Measurements from ENCODE around the gene IP6K2. TPM values are rescaled to one million over a fixed set of nuclear protein-coding genes. Genes with fewer than 3 reads are reported as not detected.

IP6K2 gene
- total and polyA plus RNA-seq, 8 donors = 44.1 to 234 (median 103) TPM

DNA sequence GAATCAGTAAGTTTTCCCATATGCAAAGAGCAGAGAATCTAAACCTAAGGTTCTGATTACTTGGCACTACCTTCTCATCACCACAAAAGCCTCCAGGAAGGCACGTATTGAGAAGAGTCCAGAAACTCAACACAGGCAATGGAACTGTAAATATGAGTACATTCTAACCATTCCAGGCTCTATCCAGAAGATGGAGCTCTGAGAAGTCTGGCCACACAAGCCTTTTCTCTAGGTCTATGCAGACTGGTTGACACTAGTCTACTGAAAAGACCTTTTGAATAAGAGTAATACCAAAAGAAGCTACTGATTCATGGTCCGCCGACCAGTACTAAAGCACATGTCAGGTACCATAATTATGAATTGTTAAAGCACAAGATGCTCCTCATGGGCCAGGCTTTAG lies 19.1 kb downstream of the IP6K2 start:
- Histone ChIP-seq H3K9me3 (no peaks in the 10 kb centered on the region), H3K4me3 (no peak overlapping the region), H3K27me3 (no peaks in the 10 kb centered on the region), H3K27ac (no peak overlapping the region), H3K36me3 (peaks cover 18 to 73% (median 64%) of the 10 kb centered on the region in 4 donors), H3K4me1 (peaks cover 29 to 84% (median 54%) of the 10 kb centered on the region in 4 donors)
- intact Hi-C loops (cut with DNase I; ENCODE audit: low total_unique reads) = no loop called here
- TF ChIP-seq, protein P1, sequence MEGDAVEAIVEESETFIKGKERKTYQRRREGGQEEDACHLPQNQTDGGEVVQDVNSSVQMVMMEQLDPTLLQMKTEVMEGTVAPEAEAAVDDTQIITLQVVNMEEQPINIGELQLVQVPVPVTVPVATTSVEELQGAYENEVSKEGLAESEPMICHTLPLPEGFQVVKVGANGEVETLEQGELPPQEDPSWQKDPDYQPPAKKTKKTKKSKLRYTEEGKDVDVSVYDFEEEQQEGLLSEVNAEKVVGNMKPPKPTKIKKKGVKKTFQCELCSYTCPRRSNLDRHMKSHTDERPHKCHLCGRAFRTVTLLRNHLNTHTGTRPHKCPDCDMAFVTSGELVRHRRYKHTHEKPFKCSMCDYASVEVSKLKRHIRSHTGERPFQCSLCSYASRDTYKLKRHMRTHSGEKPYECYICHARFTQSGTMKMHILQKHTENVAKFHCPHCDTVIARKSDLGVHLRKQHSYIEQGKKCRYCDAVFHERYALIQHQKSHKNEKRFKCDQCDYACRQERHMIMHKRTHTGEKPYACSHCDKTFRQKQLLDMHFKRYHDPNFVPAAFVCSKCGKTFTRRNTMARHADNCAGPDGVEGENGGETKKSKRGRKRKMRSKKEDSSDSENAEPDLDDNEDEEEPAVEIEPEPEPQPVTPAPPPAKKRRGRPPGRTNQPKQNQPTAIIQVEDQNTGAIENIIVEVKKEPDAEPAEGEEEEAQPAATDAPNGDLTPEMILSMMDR (IDR thresholded peaks at IDR 0.05) = no peak
- TF ChIP-seq EP300 (IDR thresholded peaks at IDR 0.05) (no peak), POLR2A (IDR thresholded peaks at IDR 0.05) (no peak), POLR2AphosphoS5 (IDR thresholded peaks at IDR 0.05) (no peak)
- DNase-seq = no peak
- 75 to 84% (median 81%) methylated on average over 3 of the region's 3 CpGs for WGBS, 5 donors

DNA sequence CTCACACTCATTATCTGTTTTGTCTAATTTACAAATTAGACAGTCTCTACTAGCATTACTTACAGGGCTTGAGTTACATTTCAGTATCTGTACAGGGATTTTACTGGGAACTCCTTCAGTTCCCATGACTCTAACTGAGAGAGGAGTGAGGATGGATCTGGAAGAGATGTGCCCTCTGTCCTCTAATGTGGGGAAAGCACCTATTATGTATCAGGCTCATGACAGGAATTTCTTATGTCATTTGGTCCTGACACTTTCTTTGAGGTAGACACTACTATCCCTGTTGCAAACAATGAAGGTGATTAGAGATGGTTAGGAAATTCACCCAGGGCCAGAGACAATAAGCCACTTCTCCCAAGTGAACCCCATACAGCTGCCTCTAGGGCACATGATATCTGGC lies 20.4 kb downstream of the IP6K2 start:
- no peaks in the 10 kb centered on the region for H3K9me3 ChIP-seq
- no peak overlapping the region for H3K4me3 ChIP-seq
- DNase-seq = no peak
- intact Hi-C loops (cut with DNase I; ENCODE audit: low total_unique reads) = no loop called here
- H3K27ac ChIP-seq = peak overlapping the region in 3 of 5 donors; percentile 77 to 84 (median 83)
- no peak for TF ChIP-seq EP300 (IDR thresholded peaks at IDR 0.05)
- no peak for TF ChIP-seq POLR2A (IDR thresholded peaks at IDR 0.05)
- TF ChIP-seq, protein P1 (IDR thresholded peaks at IDR 0.05) = no peak
- no peak for TF ChIP-seq POLR2AphosphoS5 (IDR thresholded peaks at IDR 0.05)
- peaks cover 32 to 79% (median 72%) of the 10 kb centered on the region in 4 donors for H3K36me3 ChIP-seq
- H3K27me3 ChIP-seq = no peaks in the 10 kb centered on the region
- peaks cover 29 to 79% (median 49%) of the 10 kb centered on the region in 4 donors for H3K4me1 ChIP-seq

DNA sequence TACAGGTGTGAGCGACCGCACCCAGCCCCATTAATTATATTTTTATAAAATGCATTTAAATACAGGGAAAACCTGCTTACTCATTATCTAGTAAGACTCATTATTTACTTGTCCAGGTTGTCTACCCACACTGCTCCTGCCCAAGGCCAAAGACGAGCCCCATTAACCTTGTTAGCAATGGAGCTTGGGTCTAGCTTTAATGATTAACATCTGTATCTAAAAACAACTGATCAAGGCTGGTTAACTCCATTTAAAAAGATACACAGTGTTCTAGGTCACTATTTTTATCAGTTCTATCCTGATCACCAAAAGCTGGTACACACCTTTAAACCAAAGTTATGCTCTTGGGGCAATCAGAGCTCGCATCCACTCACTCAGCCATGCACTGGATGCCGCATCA lies 20.9 kb downstream of the IP6K2 start:
- Histone ChIP-seq H3K36me3 (peaks cover 35 to 79% (median 72%) of the 10 kb centered on the region in 4 donors), H3K4me3 (no peak overlapping the region), H3K27ac (peak overlapping the region in 4 of 5 donors; percentile 77 to 87 (median 84)), H3K9me3 (no peaks in the 10 kb centered on the region), H3K27me3 (no peaks in the 10 kb centered on the region), H3K4me1 (peaks cover 29 to 77% (median 47%) of the 10 kb centered on the region in 4 donors)
- no peak for TF ChIP-seq EP300 (IDR thresholded peaks at IDR 0.05)
- no peak for TF ChIP-seq POLR2AphosphoS5 (IDR thresholded peaks at IDR 0.05)
- TF ChIP-seq, protein P1 (IDR thresholded peaks at IDR 0.05) = no peak
- TF ChIP-seq POLR2A (IDR thresholded peaks at IDR 0.05) = no peak
- WGBS, 5 donors = 77 to 91% (median 80%) methylated on average over 5 of the region's 5 CpGs
- intact Hi-C loops (cut with DNase I; ENCODE audit: low total_unique reads) = no loop called here
- DNase-seq = no peak

DNA sequence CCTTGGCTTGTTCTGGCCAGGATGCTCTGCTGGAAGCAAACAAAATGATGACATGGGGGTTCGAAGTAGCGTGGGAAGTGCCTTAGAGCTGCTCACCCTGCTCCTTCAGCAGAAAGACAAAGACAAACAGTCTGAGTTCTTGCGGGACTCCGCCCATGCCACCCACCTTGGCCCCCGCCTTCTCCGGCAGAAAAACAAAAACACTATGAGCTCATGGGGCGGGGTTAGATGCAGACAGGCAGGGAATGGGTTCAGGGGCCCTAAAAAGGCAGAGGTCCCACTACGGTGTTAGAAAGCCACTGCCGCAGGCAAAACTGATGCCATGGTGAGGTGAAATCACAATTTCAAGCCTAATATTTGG lies 21.6 kb downstream of the IP6K2 start:
- 47 to 59% (median 52%) methylated on average over 9 of the region's 9 CpGs for WGBS, 5 donors
- intact Hi-C loops (cut with DNase I; ENCODE audit: low total_unique reads) = no loop called here
- peak overlapping the region; percentile 33 to 87 (median 83) for H3K27ac ChIP-seq
- peaks cover 28 to 69% (median 40%) of the 10 kb centered on the region in 4 donors for H3K4me1 ChIP-seq
- H3K9me3 ChIP-seq = no peaks in the 10 kb centered on the region
- DNase-seq = peak; percentile 34 to 78
- peaks cover 41 to 79% (median 72%) of the 10 kb centered on the region in 4 donors for H3K36me3 ChIP-seq
- H3K4me3 ChIP-seq = peak overlapping the region; percentile 26 to 46 (median 32)
- TF ChIP-seq EP300 (IDR thresholded peaks at IDR 0.05) (no peak), POLR2A (IDR thresholded peaks at IDR 0.05) (no peak), POLR2AphosphoS5 (IDR thresholded peaks at IDR 0.05) (peak in 2 of 3 donors; percentile 12 to 15)
- TF ChIP-seq, protein P1 (IDR thresholded peaks at IDR 0.05) = no peak
- H3K27me3 ChIP-seq = no peaks in the 10 kb centered on the region

Data from stomach (tissue), 9 donors.